IPS-NIHi11 (cell line): ENCODE measurements around the gene DNM1.
"Not testable (repeated sequence)": the region's sequence is repeated elsewhere in the genome, so short reads cannot be mapped to it uniquely, and the experiment has no call there.

Experiments used
- DNase-seq: peaks from one replicate; pipeline ENCODE4 v3.0.0; 2012; ENCODE audit warnings: mixed read lengths, low spot score

DNM1 gene

DNA sequence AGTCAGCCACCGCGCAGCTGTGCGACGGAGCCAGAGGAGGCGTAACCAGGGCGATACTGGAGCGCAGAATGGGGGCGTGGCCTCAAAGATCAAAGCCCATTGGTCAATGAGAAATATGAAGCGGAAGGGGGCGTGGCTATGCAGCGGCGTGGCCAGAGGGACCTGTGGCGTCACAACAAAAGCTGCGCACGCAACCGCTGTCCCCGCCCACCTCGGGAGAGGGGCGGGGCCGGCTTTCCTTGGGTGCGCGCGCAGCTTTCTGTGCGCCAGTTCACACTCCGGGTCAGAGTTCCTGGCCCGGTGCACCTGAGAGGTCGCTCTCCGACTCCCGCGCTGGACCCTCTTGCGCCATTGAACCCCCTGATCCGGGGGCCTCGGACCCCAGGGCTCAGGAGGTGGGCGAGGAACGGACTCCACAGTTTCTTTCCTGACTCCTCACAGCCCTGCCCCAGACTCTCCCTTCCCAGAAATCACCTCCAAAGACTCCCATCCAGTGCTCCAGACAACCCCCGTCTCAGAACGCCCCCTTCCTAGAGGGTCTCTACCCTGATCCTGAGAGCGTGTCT lies 72.9 kb downstream of the DNM1 start, which contains the start of gene SWI5:
Gene SWI5, plus strand, starts transcription at position 269 of the 566 bp plus-strand sequence.
- peak; percentile 97 for DNase-seq

- peak; percentile 60 for DNase-seq
These were observed 73.5 kb downstream of the DNM1 start for GRCh38 chr9:128276574-128277270.

- not testable (repeated sequence) for DNase-seq
These were observed 76.2 kb downstream of the DNM1 start for GRCh38 chr9:128279088-128280073.

DNA sequence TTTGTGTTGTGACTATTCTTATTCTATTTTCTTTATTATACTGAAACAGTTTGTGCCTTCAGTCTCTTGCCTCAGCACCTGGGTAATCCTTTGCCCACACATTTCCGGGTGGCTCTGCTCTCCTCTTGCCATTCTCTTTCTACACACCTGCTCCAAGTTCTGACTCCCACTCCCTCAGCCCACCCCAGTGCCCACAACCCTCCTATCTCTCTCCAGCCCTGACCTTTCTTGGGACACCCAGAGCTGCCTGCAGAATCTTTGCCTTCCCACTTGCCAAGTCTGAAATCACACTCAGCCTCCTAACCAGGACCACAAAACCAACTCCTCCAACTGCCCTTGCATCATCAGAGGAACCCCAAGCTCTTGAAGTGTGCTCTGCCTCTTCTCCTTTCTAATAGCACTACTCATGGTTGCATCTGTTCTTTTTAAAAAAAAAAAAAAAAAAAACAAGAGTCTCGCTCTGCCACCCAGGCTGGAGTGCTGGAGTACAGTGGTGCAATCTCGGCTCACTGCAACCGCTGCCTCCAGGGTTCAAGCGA lies 77.0 kb downstream of the DNM1 start:
- no peak for DNase-seq

GRCh38 chr9:128282500-128282899 lies 79.3 kb downstream of the DNM1 start:
- DNase-seq: no peak

GRCh38 chr9:128285033-128285784 lies 82.0 kb downstream of the DNM1 start:
- DNase-seq: no peak

DNA sequence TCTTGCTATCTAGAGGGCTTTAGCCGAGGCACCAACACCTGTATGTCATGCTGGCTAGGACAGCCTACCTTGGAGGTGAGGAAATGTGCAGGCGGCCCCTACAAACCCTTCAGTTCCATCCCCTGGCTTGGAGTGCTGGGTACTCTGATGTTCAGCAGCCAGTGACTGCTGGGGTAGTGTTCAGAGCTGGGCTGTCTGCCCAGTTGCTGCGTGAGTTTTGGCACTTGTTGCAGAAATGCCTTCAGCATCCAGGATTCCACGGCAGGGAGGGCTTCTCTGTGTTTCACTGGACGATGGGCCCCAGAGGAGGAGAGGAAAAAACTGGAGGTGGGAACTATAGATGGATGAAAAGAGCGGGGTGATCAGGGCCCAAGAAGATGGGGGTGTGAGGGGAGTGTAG lies 83.3 kb downstream of the DNM1 start:
- no peak for DNase-seq

GRCh38 chr9:128288273-128289004 lies 85.3 kb downstream of the DNM1 start:
- no peak for DNase-seq

DNA sequence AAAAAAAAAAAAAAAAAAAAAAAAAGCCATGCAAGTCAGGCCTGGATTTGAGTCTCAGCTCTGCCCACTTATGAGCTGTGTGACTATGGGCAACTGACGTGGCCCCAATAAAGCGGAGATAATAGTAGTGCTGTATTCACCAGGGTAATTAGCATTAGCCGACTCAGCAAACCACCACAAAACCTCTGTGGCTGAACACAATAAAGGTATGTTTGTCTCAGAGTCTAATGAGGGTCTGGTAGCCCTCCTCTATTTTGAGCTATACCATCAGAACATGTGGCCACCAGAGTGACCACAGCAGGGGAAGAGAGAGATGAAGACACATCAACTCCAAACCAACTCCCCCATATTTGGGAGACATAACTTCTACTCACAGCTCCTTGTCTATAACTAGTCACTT lies 88.8 kb downstream of the DNM1 start:
- no peak for DNase-seq

DNA sequence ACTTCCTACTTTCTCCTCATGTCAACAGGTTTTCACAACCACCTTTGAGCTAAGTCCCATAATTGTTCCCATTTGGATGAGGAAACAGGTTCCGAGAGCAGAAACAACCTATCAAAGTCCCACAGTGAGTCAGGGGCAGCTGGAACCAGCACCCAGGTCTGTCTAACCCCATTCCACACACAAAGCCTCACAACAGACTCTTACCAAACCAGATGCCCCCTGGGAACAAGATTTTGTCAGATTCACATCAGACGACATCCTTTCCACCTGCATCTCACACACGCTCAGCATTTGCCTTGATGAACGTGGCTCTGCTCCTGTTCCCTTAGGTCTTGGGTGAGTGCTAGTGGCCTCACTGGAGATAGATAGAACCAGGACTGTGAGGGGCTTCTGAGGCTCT lies 89.9 kb downstream of the DNM1 start:
- no peak for DNase-seq

- no peak for DNase-seq
These were observed 91.0 kb downstream of the DNM1 start for GRCh38 chr9:128294142-128294541.

DNA sequence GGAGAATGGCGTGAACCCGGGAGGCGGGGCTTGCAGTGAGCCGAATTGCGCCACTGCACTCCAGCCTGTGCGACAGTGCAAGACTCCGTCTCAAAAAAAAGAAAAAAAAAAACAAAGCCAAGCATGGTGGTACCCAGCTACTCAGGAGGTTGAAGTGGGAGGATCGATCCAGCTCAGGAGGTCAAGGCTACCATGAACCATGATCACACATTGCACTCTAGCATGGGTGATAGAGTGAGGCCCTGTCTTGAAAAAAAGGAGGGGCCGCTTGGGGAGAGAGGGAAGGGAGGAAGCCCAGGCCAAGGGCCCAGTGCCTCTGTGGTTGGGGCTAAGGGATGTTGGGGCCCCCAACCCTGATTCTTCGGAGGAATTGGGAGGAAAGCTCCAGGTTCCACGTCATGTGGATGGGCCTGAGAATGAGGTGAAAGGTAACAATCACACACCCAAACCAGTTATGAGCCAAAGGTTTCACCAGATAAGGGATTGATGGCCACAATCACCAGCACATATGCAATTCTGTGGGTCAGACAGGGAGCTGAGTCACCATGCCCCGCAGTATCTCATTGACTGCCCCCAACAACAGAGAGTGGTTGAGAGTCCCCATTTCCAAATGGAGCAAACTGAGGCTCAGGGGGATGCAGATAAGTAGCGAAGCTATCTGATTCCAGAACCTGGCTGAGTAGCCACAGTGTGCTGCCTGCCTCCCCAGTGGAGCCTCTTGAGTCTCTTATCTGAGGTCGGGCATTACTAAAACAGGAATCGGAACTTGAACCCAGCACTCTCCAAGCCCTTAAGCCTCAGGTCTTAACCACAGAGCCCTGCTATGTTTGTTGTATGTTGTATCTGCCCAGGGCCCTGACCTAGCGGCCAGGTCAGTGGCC lies 93.4 kb downstream of the DNM1 start:
- DNase-seq: no peak

GRCh38 chr9:128297221-128297773 lies 94.1 kb downstream of the DNM1 start:
- DNase-seq: no peak

DNA sequence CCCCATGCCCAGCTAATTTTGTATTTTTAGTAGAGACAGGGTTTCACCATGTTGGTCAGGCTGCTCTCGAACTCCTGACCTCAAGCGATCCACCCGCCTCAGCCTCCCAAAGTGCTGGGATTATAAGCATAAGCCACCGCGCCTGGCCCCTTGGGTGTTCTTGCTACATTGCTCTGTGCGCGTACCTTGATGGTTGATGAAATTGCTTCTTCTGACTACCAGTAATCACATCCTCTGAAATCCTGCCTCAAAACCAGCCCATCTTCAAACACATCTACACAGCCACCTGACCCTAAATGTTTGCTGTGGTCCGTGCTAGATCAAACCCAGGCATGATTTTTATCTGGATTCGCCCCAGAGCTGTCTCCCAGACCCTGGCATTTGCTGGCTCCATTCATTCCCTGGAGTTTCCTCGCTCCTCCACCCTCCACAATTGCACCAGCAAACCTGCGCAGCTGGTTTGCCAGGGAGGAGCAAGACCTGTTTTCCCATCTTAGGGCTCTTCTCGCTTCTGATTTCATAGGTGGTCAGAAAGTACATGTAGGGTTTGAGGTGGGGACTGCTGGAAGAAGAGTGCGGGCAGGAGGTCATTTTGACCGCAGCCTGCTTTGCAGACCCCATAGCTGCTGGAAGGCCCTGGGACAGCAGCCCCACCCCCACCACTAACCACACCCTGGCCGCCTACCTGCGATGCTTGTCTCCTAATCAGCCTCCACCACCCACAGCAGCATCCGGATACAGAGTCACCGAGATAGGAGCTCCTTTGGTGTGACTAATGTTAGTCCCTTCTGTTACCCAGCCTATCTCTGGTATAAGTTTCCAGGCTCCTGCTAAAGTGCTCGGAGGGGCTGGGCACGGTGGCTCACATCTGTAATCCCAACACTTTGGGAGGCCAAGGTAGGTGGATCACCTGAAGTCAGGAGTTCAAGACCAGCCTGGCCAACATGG lies 95.6 kb downstream of the DNM1 start:
- DNase-seq: no peak

GRCh38 chr9:128304136-128304970 lies 101.2 kb downstream of the DNM1 start:
- DNase-seq: no peak
